OCI-LY7 (cell line): ENCODE data around the gene STBD1.

Source experiments
- EZH2phosphoT487 ChIP-seq: fragments of 200-600 bp; sonication (generic); IDR thresholded peaks from 2 replicates; pipeline ENCODE4 v1.6.1; 2018; ENCODE audit warnings: low read depth, borderline replicate concordance, mild to moderate bottlenecking, mixed run types, antibody characterized with exemption, low read length, moderate library complexity, mixed read lengths
- TF ChIP-seq, protein P1 (sequence below): fragments of 200-600 bp; sonication (generic); conservative IDR thresholded peaks from 2 replicates; pipeline ENCODE4 v1.5.1; 2014; ENCODE audit warnings: mild to moderate bottlenecking, antibody characterized with exemption, low read length, moderate library complexity, mixed read lengths

DNA sequence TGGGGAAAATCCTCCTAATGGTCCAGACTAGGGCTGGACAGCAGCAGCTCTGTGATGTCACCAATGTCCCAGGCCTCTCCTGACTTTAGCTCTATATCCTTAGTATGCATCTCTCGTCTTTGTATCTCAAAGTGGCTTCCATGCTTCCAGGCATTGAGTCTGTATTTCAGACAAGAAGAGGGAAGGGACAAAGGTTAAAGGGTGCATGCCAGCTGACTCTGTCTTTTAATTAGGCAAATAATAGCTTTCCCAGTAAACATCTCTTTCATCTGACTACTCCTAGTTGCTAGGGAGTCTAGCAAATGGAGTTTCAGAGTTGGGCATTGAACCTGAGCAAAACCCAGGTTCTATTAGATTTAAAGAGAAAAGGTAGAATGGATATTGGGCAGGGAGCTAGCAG lies 49.6 kb upstream of the STBD1 start:
- TF ChIP-seq, protein P1, sequence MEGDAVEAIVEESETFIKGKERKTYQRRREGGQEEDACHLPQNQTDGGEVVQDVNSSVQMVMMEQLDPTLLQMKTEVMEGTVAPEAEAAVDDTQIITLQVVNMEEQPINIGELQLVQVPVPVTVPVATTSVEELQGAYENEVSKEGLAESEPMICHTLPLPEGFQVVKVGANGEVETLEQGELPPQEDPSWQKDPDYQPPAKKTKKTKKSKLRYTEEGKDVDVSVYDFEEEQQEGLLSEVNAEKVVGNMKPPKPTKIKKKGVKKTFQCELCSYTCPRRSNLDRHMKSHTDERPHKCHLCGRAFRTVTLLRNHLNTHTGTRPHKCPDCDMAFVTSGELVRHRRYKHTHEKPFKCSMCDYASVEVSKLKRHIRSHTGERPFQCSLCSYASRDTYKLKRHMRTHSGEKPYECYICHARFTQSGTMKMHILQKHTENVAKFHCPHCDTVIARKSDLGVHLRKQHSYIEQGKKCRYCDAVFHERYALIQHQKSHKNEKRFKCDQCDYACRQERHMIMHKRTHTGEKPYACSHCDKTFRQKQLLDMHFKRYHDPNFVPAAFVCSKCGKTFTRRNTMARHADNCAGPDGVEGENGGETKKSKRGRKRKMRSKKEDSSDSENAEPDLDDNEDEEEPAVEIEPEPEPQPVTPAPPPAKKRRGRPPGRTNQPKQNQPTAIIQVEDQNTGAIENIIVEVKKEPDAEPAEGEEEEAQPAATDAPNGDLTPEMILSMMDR: no peak
- no peak for TF ChIP-seq EZH2phosphoT487
